GM12873 (cell line): ENCODE data around the gene NSMF.

Experiments
- CTCF ChIP-seq: IDR thresholded peaks from 2 replicates; pipeline ENCODE4 v1.5.1; 2012; ENCODE audit warnings: low read depth, mild to moderate bottlenecking, moderate library complexity, low read length, control low read depth; ENCODE audit not compliant: insufficient read depth; ENCODE audit errors: missing control alignments

Gene NSMF

GRCh38 chr9:137407590-137408300, 51.4 kb downstream of the NSMF start:
- no peak for TF ChIP-seq CTCF

- peak; percentile 66 for TF ChIP-seq CTCF
These were observed 52.1 kb downstream of the NSMF start for GRCh38 chr9:137406876-137407589.

- TF ChIP-seq CTCF, result no peak
These were observed 52.9 kb downstream of the NSMF start for GRCh38 chr9:137406085-137406760.

- TF ChIP-seq CTCF, result no peak
These were observed 53.5 kb downstream of the NSMF start for GRCh38 chr9:137405677-137406081.

GRCh38 chr9:137404961-137405567, 54.1 kb downstream of the NSMF start:
- no peak for TF ChIP-seq CTCF

- TF ChIP-seq CTCF, result no peak
These were observed 55.9 kb downstream of the NSMF start for GRCh38 chr9:137403269-137403668.

GRCh38 chr9:137402746-137403145, 56.4 kb downstream of the NSMF start:
- TF ChIP-seq CTCF, result no peak
